Left ventricle myocardium inferior (tissue), 1 donor: ENCODE results near the gene CUEDC1. TPM values are rescaled to one million over a fixed set of nuclear protein-coding genes. Genes with fewer than 3 reads are reported as not detected.

Experiments
- DNase-seq: peaks from one replicate; pipeline ENCODE4 v3.0.0-alpha.2; 2020
- H3K27ac ChIP-seq: fragments of 200-600 bp; replicated peaks from 2 replicates; pipeline ENCODE4 v1.8.0; 2021
- H3K27me3 ChIP-seq: fragments of 200-600 bp; 2 replicates; pipeline ENCODE4 v1.8.0; 2021; ENCODE audit warnings: low read depth
- H3K36me3 ChIP-seq: fragments of 200-600 bp; 2 replicates; pipeline ENCODE4 v1.8.0; 2021
- H3K4me1 ChIP-seq: fragments of 200-600 bp; 2 replicates; pipeline ENCODE4 v1.8.0; 2021
- H3K4me3 ChIP-seq: fragments of 200-600 bp; 2 replicates; pipeline ENCODE4 v1.8.0; 2021; ENCODE audit warnings: mild to moderate bottlenecking, moderate library complexity
- H3K9me3 ChIP-seq: fragments of 200-600 bp; replicated peaks from 2 replicates; pipeline ENCODE4 v1.8.0; 2021
- CTCF ChIP-seq: fragments of 200-600 bp; IDR thresholded peaks from 2 replicates; pipeline ENCODE4 v1.8.0; 2021; ENCODE audit warnings: antibody characterized with exemption, mild to moderate bottlenecking, borderline replicate concordance
- intact Hi-C: fragments of 100-400 bp; cut with micrococcal nuclease; formaldehyde crosslinking; loops from one replicate; pipeline ENCODE4 v1.11.0; 2022
- total RNA-seq: library from RNA; stranded (reverse); fragmentation: NEBNext Ultra II Directional; extraction: Animal tissue kit (Norgen Biotek cat#: 25700); gene quantifications from one replicate; pipeline ENCODE4 v1.2.1, GENCODE V29; 2021
- donor health status: DM: no; HTN: yes; CAD: no; lungs with severe emphysema.

CUEDC1 gene
- total RNA-seq, 1 donor from 2014 or later: 43.2 TPM

GRCh38 chr17:57889252-57889651 lies 66.0 kb downstream of the CUEDC1 start:
- no peaks in the 10 kb centered on the region for H3K9me3 ChIP-seq
- no peak for DNase-seq
- intact Hi-C loops: no loop called here
- H3K4me1 ChIP-seq: peaks cover 64% of the 10 kb centered on the region
- no peak for TF ChIP-seq CTCF
- no peak overlapping the region for H3K4me3 ChIP-seq
- H3K36me3 ChIP-seq: peaks cover 12% of the 10 kb centered on the region
- peak overlapping the region; percentile 99 for H3K27ac ChIP-seq
- H3K27me3 ChIP-seq: no peaks in the 10 kb centered on the region

GRCh38 chr17:57888311-57889216 lies 66.6 kb downstream of the CUEDC1 start:
- intact Hi-C loops: no loop called here
- peaks cover 57% of the 10 kb centered on the region for H3K4me1 ChIP-seq

GRCh38 chr17:57887161-57887560 lies 68.1 kb downstream of the CUEDC1 start:
- intact Hi-C loops: no loop called here
- no peak overlapping the region for H3K4me3 ChIP-seq
- peaks cover 46% of the 10 kb centered on the region for H3K4me1 ChIP-seq
- no peaks in the 10 kb centered on the region for H3K9me3 ChIP-seq
- no peak for DNase-seq
- H3K27me3 ChIP-seq: no peaks in the 10 kb centered on the region
- no peak for TF ChIP-seq CTCF
- H3K36me3 ChIP-seq: peaks cover 27% of the 10 kb centered on the region
- no peak overlapping the region for H3K27ac ChIP-seq

More at GRCh38 chr17:57888311-57889216, 66.6 kb downstream of the CUEDC1 start:
- no peak for TF ChIP-seq CTCF
- Histone ChIP-seq H3K4me3 (no peak overlapping the region), H3K27ac (peak overlapping the region; percentile 99), H3K9me3 (no peaks in the 10 kb centered on the region), H3K36me3 (peaks cover 15% of the 10 kb centered on the region), H3K27me3 (no peaks in the 10 kb centered on the region)
- no peak for DNase-seq

- Histone ChIP-seq H3K4me3 (no peak overlapping the region), H3K27me3 (no peaks in the 10 kb centered on the region), H3K4me1 (peaks cover 46% of the 10 kb centered on the region), H3K27ac (no peak overlapping the region), H3K9me3 (no peaks in the 10 kb centered on the region), H3K36me3 (peaks cover 27% of the 10 kb centered on the region)
- intact Hi-C loops: no loop called here
- no peak for DNase-seq
- no peak for TF ChIP-seq CTCF
Observed at GRCh38 chr17:57886020-57886419, 69.2 kb downstream of the CUEDC1 start.

- peaks cover 27% of the 10 kb centered on the region for H3K36me3 ChIP-seq
- TF ChIP-seq CTCF: no peak
- no peak overlapping the region for H3K27ac ChIP-seq
- H3K27me3 ChIP-seq: no peaks in the 10 kb centered on the region
- H3K4me3 ChIP-seq: no peak overlapping the region
- no peaks in the 10 kb centered on the region for H3K9me3 ChIP-seq
- H3K4me1 ChIP-seq: peaks cover 46% of the 10 kb centered on the region
- no peak for DNase-seq
- intact Hi-C loops: no loop called here
Observed at GRCh38 chr17:57885148-57885915, 69.9 kb downstream of the CUEDC1 start.
